GM19455 (cell line): ENCODE measurements around the gene MRPL53.

Experiments
- ATAC-seq: cut with Tn5 transposase; IDR thresholded peaks from one replicate; pipeline ENCODE4 v1.9.1; 2021; ENCODE audit not compliant: unreplicated experiment

MRPL53 gene

GRCh38 chr2:74429487-74430451 lies 42.7 kb downstream of the MRPL53 start:
- no peak for ATAC-seq

GRCh38 chr2:74428675-74429074 lies 43.8 kb downstream of the MRPL53 start:
- ATAC-seq: no peak

DNA sequence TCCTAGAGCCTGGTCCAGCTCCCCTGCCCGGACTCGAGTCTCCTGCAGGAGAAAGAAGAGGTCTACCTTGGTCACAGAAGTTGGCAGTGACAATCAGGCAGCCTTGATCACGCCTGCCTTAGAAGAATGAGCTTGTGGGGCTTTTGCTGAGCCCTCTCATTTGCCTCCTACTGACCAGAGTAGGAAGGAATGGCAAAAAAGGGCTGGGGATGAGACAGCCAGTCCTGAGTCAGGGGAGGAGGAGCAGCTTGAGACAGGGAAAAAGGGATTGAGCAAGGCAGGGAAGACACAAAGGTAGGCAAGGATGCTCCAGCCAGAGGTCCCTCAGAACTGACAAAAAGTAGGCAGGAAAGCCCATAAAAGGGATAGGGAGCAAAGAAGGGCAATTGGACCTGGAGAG lies 44.9 kb downstream of the MRPL53 start:
- ATAC-seq: no peak

DNA sequence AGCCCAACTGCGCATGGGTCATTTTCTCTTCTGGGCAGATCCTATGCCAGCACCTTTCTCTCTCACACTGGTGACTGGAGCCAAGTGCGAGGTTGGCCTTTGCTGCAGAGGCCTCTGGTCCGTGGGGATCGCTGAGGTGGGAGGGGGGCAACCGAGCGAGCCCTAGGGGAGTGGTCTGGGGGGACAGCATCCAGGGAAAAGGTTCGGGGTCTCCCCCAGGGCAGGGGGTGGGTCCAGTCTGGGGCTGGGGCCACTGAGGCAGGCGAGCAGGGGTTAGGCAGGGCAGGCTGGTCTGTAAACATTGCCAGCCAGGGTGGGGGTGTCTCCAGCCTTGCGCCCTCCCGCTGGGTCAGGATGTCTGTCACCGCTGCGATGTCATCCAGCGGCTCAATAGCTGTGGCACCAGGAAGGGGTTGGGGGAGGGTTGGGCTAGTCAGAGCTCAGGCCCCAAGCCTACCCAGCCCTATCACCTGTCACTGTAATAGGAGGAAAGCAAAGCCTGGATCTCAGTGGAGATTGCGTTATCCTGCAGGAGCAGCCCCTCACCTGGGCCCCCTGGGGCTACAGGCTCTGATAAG lies 46.2 kb downstream of the MRPL53 start:
- no peak for ATAC-seq

- ATAC-seq: no peak
Observed at GRCh38 chr2:74425523-74425922, 47.0 kb downstream of the MRPL53 start.

GRCh38 chr2:74424995-74425406 lies 47.5 kb downstream of the MRPL53 start:
- no peak for ATAC-seq

GRCh38 chr2:74424139-74424992 lies 48.1 kb downstream of the MRPL53 start:
- no peak for ATAC-seq

- no peak for ATAC-seq
Observed at GRCh38 chr2:74423231-74424095, 49.0 kb downstream of the MRPL53 start.
